Gastrocnemius medialis (tissue), 4 donors: Measurements from ENCODE around the gene ARFGEF3.

Experiments used
- CTCF ChIP-seq, 5 experiments: fragments of 450-650 bp in 3 of 5; fragments of 200-600 bp in 2 of 5; sonication (generic) in 2 of 5; IDR thresholded peaks in 4 of 5; conservative IDR thresholded peaks in 1 of 5; 1 replicate in 4 of 5; 2 replicates in 1 of 5; pipeline ENCODE4 v1.5.1; 2016 to 2019; ENCODE audit warnings: antibody characterized with exemption in 5 of 5, mild to moderate bottlenecking in 3 of 5, moderate library complexity in 3 of 5
- POLR2A ChIP-seq, 2 donors: fragments of 450-650 bp; IDR thresholded peaks; one replicate each; pipeline ENCODE4 v1.6.1; 2017; ENCODE audit warnings: antibody characterized with exemption in 2 of 2, mild to moderate bottlenecking in 2 of 2, moderate library complexity in 2 of 2

GRCh38 chr6:138296786-138297185 is 135.0 kb downstream of the ARFGEF3 start:
- TF ChIP-seq CTCF (IDR thresholded peaks at IDR 0.05 in 4 of 5, conservative IDR thresholded peaks at IDR 0.05 in 1 of 5) (no peak), POLR2A (IDR thresholded peaks at IDR 0.05) (no peak)
